A549 (cell line): ENCODE data around the gene C14orf119.

Experiments used
- BHLHE40 ChIP-seq: IDR thresholded peaks from 2 replicates; pipeline ENCODE4 v1.6.1; 2012; ENCODE audit warnings: low read depth, low read length, inconsistent platforms
- EP300 ChIP-seq, 2 experiments: fragments of >200 bp; sonication (Bioruptor Twin); formaldehyde crosslinking; IDR thresholded peaks; 2 replicates in 1 of 2; 3 replicates in 1 of 2; pipeline ENCODE4 v1.6.1; 2016 to 2017
- HDAC2 ChIP-seq: fragments of 200-600 bp; sonication (generic); IDR thresholded peaks from 2 replicates; pipeline ENCODE4 v1.6.1; 2016
- MAFK ChIP-seq: fragments of 450-650 bp; IDR thresholded peaks from 2 replicates; pipeline ENCODE4 v1.6.1; 2014; ENCODE audit not compliant: partially characterized antibody
- POLR2A ChIP-seq: IDR thresholded peaks from 2 replicates; pipeline ENCODE4 v1.6.1; 2012; ENCODE audit warnings: mild to moderate bottlenecking, low read length
- ZSCAN20 ChIP-seq: fragments of 250-450 bp; sonication (Bioruptor Pico); IDR thresholded peaks from 2 replicates; pipeline ENCODE4 v1.8.0; 2022; ENCODE audit warnings: mild to moderate bottlenecking, moderate library complexity
- TF ChIP-seq, protein P1 (sequence below): fragments of >200 bp; sonication (Bioruptor Twin); formaldehyde crosslinking; IDR thresholded peaks from 3 replicates; pipeline ENCODE4 v1.5.1; 2016
- TF ChIP-seq, protein P2 (sequence below): fragments of 450-650 bp; IDR thresholded peaks from 2 replicates; pipeline ENCODE4 v1.6.1; 2014; ENCODE audit warnings: antibody characterized with exemption
- TF ChIP-seq, protein P3 (sequence below): fragments of 200-600 bp; sonication (generic); IDR thresholded peaks from 2 replicates; pipeline ENCODE4 v1.6.1; 2016; ENCODE audit warnings: antibody characterized with exemption, mild to moderate bottlenecking, moderate library complexity
- TF ChIP-seq, protein P4 (sequence below): IDR thresholded peaks from 2 replicates; pipeline ENCODE4 v1.6.1; 2012

DNA sequence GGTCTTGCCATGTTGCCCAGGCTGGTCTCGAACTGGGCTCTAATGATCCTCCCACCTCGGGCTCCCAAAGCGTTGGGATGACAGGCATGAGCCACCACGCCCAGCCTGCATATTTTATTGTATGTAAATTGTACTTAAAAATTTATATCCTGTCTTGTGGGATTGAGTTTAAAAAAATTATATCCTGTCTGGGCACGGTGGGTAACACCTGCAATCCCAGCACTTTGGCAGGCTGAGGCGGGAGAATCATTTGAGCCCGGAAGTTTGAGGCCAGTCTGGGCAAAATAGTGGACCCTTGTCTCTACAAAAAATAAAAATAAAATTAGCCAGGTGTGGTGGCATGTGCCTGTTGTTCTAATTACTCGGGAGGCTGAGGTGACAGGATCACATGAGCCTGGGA, 37.7 kb downstream of the C14orf119 start:
- TF ChIP-seq, protein P1, sequence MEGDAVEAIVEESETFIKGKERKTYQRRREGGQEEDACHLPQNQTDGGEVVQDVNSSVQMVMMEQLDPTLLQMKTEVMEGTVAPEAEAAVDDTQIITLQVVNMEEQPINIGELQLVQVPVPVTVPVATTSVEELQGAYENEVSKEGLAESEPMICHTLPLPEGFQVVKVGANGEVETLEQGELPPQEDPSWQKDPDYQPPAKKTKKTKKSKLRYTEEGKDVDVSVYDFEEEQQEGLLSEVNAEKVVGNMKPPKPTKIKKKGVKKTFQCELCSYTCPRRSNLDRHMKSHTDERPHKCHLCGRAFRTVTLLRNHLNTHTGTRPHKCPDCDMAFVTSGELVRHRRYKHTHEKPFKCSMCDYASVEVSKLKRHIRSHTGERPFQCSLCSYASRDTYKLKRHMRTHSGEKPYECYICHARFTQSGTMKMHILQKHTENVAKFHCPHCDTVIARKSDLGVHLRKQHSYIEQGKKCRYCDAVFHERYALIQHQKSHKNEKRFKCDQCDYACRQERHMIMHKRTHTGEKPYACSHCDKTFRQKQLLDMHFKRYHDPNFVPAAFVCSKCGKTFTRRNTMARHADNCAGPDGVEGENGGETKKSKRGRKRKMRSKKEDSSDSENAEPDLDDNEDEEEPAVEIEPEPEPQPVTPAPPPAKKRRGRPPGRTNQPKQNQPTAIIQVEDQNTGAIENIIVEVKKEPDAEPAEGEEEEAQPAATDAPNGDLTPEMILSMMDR, result no peak
- TF ChIP-seq MAFK, result no peak
- TF ChIP-seq, protein P2, sequence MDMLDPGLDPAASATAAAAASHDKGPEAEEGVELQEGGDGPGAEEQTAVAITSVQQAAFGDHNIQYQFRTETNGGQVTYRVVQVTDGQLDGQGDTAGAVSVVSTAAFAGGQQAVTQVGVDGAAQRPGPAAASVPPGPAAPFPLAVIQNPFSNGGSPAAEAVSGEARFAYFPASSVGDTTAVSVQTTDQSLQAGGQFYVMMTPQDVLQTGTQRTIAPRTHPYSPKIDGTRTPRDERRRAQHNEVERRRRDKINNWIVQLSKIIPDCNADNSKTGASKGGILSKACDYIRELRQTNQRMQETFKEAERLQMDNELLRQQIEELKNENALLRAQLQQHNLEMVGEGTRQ, result no peak
- TF ChIP-seq BHLHE40, result no peak
- TF ChIP-seq HDAC2, result no peak
- no peak for TF ChIP-seq POLR2A
- TF ChIP-seq, protein P3, sequence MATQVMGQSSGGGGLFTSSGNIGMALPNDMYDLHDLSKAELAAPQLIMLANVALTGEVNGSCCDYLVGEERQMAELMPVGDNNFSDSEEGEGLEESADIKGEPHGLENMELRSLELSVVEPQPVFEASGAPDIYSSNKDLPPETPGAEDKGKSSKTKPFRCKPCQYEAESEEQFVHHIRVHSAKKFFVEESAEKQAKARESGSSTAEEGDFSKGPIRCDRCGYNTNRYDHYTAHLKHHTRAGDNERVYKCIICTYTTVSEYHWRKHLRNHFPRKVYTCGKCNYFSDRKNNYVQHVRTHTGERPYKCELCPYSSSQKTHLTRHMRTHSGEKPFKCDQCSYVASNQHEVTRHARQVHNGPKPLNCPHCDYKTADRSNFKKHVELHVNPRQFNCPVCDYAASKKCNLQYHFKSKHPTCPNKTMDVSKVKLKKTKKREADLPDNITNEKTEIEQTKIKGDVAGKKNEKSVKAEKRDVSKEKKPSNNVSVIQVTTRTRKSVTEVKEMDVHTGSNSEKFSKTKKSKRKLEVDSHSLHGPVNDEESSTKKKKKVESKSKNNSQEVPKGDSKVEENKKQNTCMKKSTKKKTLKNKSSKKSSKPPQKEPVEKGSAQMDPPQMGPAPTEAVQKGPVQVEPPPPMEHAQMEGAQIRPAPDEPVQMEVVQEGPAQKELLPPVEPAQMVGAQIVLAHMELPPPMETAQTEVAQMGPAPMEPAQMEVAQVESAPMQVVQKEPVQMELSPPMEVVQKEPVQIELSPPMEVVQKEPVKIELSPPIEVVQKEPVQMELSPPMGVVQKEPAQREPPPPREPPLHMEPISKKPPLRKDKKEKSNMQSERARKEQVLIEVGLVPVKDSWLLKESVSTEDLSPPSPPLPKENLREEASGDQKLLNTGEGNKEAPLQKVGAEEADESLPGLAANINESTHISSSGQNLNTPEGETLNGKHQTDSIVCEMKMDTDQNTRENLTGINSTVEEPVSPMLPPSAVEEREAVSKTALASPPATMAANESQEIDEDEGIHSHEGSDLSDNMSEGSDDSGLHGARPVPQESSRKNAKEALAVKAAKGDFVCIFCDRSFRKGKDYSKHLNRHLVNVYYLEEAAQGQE, result no peak
- TF ChIP-seq EP300 (IDR thresholded peaks at IDR 0.05), result no peak
- TF ChIP-seq, protein P4, sequence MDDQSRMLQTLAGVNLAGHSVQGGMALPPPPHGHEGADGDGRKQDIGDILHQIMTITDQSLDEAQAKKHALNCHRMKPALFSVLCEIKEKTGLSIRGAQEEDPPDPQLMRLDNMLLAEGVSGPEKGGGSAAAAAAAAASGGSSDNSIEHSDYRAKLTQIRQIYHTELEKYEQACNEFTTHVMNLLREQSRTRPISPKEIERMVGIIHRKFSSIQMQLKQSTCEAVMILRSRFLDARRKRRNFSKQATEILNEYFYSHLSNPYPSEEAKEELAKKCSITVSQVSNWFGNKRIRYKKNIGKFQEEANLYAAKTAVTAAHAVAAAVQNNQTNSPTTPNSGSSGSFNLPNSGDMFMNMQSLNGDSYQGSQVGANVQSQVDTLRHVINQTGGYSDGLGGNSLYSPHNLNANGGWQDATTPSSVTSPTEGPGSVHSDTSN, result no peak
- no peak for TF ChIP-seq ZSCAN20 (CRISPR knock-in tag)
